Neural cell (in vitro differentiated cells): ENCODE data around the gene KDM4B. TPM values are rescaled to one million over a fixed set of nuclear protein-coding genes. Genes with fewer than 3 reads are reported as not detected.

Experiments used
- H2AFZ ChIP-seq: fragments of 200-600, 300-800 bp; sonication (generic), shearing (Covaris generic); 2 replicates; pipeline ENCODE4 v1.6.0; 2014; ENCODE audit warnings: low read depth, mild to moderate bottlenecking, antibody characterized with exemption, low read length, moderate library complexity
- H3F3A ChIP-seq: fragments of 200-600 bp; shearing (Covaris generic); 2 replicates; pipeline ENCODE4 v1.6.1; 2016; ENCODE audit warnings: mild to moderate bottlenecking, moderate library complexity, mixed read lengths, antibody characterized with exemption, low read length; ENCODE audit not compliant: insufficient read depth, poor library complexity, severe bottlenecking
- H3K27ac ChIP-seq: fragments of 200-600, 300-800 bp; sonication (generic), shearing (Covaris generic); 2 replicates; pipeline ENCODE4 v1.5.1; 2014; ENCODE audit warnings: mild to moderate bottlenecking, low read length, moderate library complexity
- H3K27me3 ChIP-seq: fragments of 300-800, 200-600 bp; sonication (generic), shearing (Covaris generic); 2 replicates; pipeline ENCODE4 v1.6.0; 2014; ENCODE audit warnings: mild to moderate bottlenecking, low read depth, low read length, moderate library complexity; ENCODE audit not compliant: insufficient read depth
- H3K36me3 ChIP-seq: fragments of 300-800, 200-600 bp; sonication (generic), shearing (Covaris generic); 2 replicates; pipeline ENCODE4 v1.5.1; 2014; ENCODE audit warnings: mild to moderate bottlenecking, antibody characterized with exemption, low read length, moderate library complexity; ENCODE audit not compliant: insufficient read depth
- H3K4me2 ChIP-seq: fragments of 300-800, 200-600 bp; sonication (generic), shearing (Covaris generic); 2 replicates; pipeline ENCODE4 v1.6.0; 2014; ENCODE audit warnings: mild to moderate bottlenecking, low read length
- H3K4me3 ChIP-seq: fragments of 300-800, 200-600 bp; sonication (generic), shearing (Covaris generic); 2 replicates; pipeline ENCODE4 v1.5.1; 2014; ENCODE audit warnings: mild to moderate bottlenecking, low read length, moderate library complexity
- H3K79me2 ChIP-seq: fragments of 200-600 bp; shearing (Covaris generic); replicated peaks from 2 replicates; pipeline ENCODE4 v1.6.0; 2014; ENCODE audit warnings: mild to moderate bottlenecking, low read length, moderate library complexity; ENCODE audit not compliant: insufficient read depth
- H3K9ac ChIP-seq: fragments of 300-800, 200-600 bp; sonication (generic), shearing (Covaris generic); 2 replicates; pipeline ENCODE4 v1.6.1; 2016; ENCODE audit warnings: mild to moderate bottlenecking, low read length, mixed read lengths
- H3K9me2 ChIP-seq: fragments of 200-600 bp; shearing (Covaris generic); 2 replicates; pipeline ENCODE4 v1.6.1; 2016; ENCODE audit warnings: mild to moderate bottlenecking, low read length, mixed read lengths; ENCODE audit not compliant: insufficient read depth
- H3K9me3 ChIP-seq: fragments of 200-600, 300-800 bp; sonication (generic), shearing (Covaris generic); 2 replicates; pipeline ENCODE4 v1.6.1; 2016; ENCODE audit warnings: mild to moderate bottlenecking, mixed run types, low read length, moderate library complexity, mixed read lengths
- H4K20me1 ChIP-seq: fragments of 200-600 bp; shearing (Covaris generic); 2 replicates; pipeline ENCODE4 v1.6.1; 2016; ENCODE audit warnings: mild to moderate bottlenecking, mixed run types; ENCODE audit not compliant: insufficient read depth
- CTCF ChIP-seq: fragments of 450-650 bp; IDR thresholded peaks from 2 replicates; pipeline ENCODE4 v1.5.1; 2014; ENCODE audit warnings: antibody characterized with exemption, mild to moderate bottlenecking, moderate library complexity; ENCODE audit not compliant: poor library complexity, severe bottlenecking
- EP300 ChIP-seq: fragments of 450-650 bp; conservative IDR thresholded peaks from 2 replicates; pipeline ENCODE4 v1.6.1; 2014; ENCODE audit warnings: antibody characterized with exemption, mild to moderate bottlenecking, moderate library complexity; ENCODE audit not compliant: poor library complexity, severe bottlenecking
- EZH2 ChIP-seq: fragments of 200-600, 300-800 bp; shearing (Covaris generic), sonication (generic); IDR thresholded peaks from 2 replicates; pipeline ENCODE4 v1.6.1; 2014; ENCODE audit warnings: antibody characterized with exemption, low read length, borderline replicate concordance, mild to moderate bottlenecking; ENCODE audit not compliant: insufficient read depth, poor library complexity, severe bottlenecking
- MXI1 ChIP-seq: fragments of 450-650 bp; conservative IDR thresholded peaks from 2 replicates; pipeline ENCODE4 v1.6.1; 2014; ENCODE audit warnings: antibody characterized with exemption, mild to moderate bottlenecking; ENCODE audit not compliant: poor library complexity, severe bottlenecking
- POLR2AphosphoS5 ChIP-seq: IDR thresholded peaks from 2 replicates; pipeline ENCODE4 v1.6.1; 2012
- RAD21 ChIP-seq: fragments of 450-650 bp; conservative IDR thresholded peaks from 2 replicates; pipeline ENCODE4 v1.6.1; 2014; ENCODE audit warnings: antibody characterized with exemption, mild to moderate bottlenecking, moderate library complexity
- SMC3 ChIP-seq: fragments of 450-650 bp; conservative IDR thresholded peaks from 2 replicates; pipeline ENCODE4 v1.6.1; 2014; ENCODE audit warnings: antibody characterized with exemption, mild to moderate bottlenecking, moderate library complexity; ENCODE audit not compliant: poor library complexity
- TAF1 ChIP-seq: IDR thresholded peaks from 2 replicates; pipeline ENCODE4 v1.6.1; 2012; ENCODE audit warnings: low read depth
- polyA plus RNA-seq: library from polyadenylated mRNA; depleted of rRNA; stranded (reverse); fragments of >200 nt; gene quantifications from 2 replicates; pipeline ENCODE4 v1.2.3, GENCODE V29; 2014
- TF ChIP-seq, protein P1 (sequence below): IDR thresholded peaks from 2 replicates; pipeline ENCODE4 v1.6.1; 2012; ENCODE audit warnings: borderline replicate concordance

Gene KDM4B
- polyA plus RNA-seq, 1 donor from 2014 or later, result 19.1 TPM

GRCh38 chr19:4965061-4965460 is 3.9 kb upstream of the KDM4B start:
- no peak overlapping the region for H3K9ac ChIP-seq
- TF ChIP-seq CTCF, result no peak
- no peaks in the 10 kb centered on the region for H3K27me3 ChIP-seq

DNA sequence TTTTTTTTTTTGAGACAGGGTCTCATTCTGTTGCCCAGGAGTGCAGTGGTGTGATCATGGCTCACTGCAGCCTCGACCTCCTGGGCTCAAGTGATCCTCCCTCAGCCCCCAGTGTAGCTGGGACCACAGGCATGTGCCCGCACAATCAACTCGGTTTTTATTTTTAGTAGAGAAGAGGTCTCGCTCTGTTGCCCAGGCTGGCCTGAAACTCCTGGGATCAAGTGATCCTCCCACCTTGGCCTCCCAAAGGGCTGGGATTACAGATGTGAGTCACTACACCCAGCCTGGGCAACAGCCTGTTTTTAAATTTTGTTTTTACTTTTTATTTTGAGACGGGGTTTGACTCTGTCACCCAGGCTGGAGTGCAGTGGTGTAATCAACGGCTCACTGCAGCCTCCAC is 2.3 kb upstream of the KDM4B start:
- no peaks in the 10 kb centered on the region for H3F3A ChIP-seq

More at GRCh38 chr19:4965061-4965460, 3.9 kb upstream of the KDM4B start:
- H3K79me2 ChIP-seq, result peaks cover 7% of the 10 kb centered on the region
- H2AFZ ChIP-seq, result no peak overlapping the region
- no peaks in the 10 kb centered on the region for H3K9me3 ChIP-seq
- no peak overlapping the region for H3K27ac ChIP-seq
- H4K20me1 ChIP-seq, result no peaks in the 10 kb centered on the region
- H3K4me3 ChIP-seq, result no peak overlapping the region
- H3K9me2 ChIP-seq, result no peaks in the 10 kb centered on the region
- no peaks in the 10 kb centered on the region for H3K36me3 ChIP-seq
- H3K4me2 ChIP-seq, result no peak overlapping the region
- H3F3A ChIP-seq, result no peaks in the 10 kb centered on the region

More for the DNA sequence above, 2.3 kb upstream of the KDM4B start:
- no peak overlapping the region for H3K27ac ChIP-seq
- H3K9me2 ChIP-seq, result no peaks in the 10 kb centered on the region
- no peak overlapping the region for H3K4me2 ChIP-seq
- no peaks in the 10 kb centered on the region for H3K36me3 ChIP-seq
- no peak overlapping the region for H2AFZ ChIP-seq
- H3K27me3 ChIP-seq, result no peaks in the 10 kb centered on the region
- H3K9ac ChIP-seq, result no peak overlapping the region
- H3K9me3 ChIP-seq, result no peaks in the 10 kb centered on the region
- H3K79me2 ChIP-seq, result peaks cover 19% of the 10 kb centered on the region
- no peak overlapping the region for H3K4me3 ChIP-seq
- H4K20me1 ChIP-seq, result peaks cover 9% of the 10 kb centered on the region
- TF ChIP-seq MXI1 (no peak), CTCF (no peak), RAD21 (no peak), EP300 (no peak), POLR2AphosphoS5 (no peak), SMC3 (no peak), TAF1 (no peak), EZH2 (no peak)
- TF ChIP-seq, protein P1, sequence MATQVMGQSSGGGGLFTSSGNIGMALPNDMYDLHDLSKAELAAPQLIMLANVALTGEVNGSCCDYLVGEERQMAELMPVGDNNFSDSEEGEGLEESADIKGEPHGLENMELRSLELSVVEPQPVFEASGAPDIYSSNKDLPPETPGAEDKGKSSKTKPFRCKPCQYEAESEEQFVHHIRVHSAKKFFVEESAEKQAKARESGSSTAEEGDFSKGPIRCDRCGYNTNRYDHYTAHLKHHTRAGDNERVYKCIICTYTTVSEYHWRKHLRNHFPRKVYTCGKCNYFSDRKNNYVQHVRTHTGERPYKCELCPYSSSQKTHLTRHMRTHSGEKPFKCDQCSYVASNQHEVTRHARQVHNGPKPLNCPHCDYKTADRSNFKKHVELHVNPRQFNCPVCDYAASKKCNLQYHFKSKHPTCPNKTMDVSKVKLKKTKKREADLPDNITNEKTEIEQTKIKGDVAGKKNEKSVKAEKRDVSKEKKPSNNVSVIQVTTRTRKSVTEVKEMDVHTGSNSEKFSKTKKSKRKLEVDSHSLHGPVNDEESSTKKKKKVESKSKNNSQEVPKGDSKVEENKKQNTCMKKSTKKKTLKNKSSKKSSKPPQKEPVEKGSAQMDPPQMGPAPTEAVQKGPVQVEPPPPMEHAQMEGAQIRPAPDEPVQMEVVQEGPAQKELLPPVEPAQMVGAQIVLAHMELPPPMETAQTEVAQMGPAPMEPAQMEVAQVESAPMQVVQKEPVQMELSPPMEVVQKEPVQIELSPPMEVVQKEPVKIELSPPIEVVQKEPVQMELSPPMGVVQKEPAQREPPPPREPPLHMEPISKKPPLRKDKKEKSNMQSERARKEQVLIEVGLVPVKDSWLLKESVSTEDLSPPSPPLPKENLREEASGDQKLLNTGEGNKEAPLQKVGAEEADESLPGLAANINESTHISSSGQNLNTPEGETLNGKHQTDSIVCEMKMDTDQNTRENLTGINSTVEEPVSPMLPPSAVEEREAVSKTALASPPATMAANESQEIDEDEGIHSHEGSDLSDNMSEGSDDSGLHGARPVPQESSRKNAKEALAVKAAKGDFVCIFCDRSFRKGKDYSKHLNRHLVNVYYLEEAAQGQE, result no peak
